NCI-H1417 treated with DMSO at 0.1 percent for 48 hours (cell line): Measurements from ENCODE around the gene E4F1.

ENCODE experiments used
- DNase-seq: peaks from one replicate; lab custom pipeline; 2025; lab: John Stamatoyannopoulos, UW

The E4F1 gene

DNA sequence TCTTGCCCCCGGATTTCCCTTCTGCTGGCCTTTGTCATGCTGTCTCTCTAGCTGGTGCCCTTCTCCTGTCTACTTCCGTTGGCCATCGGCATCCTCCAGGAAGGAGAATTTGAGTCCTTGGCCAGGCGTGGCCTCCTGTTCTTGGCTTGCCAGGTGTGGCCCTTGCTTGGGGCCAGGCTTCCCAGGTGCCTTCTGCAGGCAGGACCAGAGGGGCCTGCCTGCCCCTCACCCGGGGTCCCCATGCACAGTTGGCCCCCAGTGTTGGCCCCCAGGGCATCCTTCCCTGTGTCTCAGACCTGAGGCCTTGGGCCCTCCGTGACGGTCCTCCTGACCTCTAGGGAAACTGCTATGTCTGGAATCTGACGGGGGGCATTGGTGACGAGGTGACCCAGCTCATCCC lies 15.5 kb upstream of the E4F1 start:
- DNase-seq, result no peak

- no peak for DNase-seq
Measured at GRCh38 chr16:2208308-2208707, 15.1 kb upstream of the E4F1 start.

DNA sequence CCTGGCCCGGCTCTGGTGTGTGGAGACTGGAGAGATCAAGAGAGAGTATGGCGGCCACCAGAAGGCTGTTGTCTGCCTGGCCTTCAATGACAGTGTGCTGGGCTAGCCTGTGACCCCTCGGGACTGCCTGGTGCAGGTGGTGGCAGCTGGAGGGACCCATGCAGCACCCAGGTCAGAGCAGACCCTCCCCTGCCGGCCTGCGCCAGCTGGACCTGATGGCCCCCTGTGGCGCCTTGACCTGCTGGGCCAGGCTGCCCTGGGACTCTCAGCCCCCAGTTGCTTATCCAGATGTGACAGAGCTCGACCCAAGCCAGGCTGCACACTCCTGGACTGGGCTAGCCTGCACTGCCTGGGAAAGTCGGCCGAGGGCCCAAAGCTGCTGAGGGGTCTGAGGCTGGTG lies 14.6 kb upstream of the E4F1 start:
- no peak for DNase-seq

GRCh38 chr16:2209258-2210008 lies 14.0 kb upstream of the E4F1 start:
- no peak for DNase-seq

- no peak for DNase-seq
Measured at GRCh38 chr16:2210009-2210332, 13.4 kb upstream of the E4F1 start.

GRCh38 chr16:2210386-2211365 lies 12.7 kb upstream of the E4F1 start, which contains the start of gene BRICD5:
BRICD5 (minus strand) TSS chr16:2210863; CDS start chr16:2210833, 30 bp downstream.
- DNase-seq, result no peak

DNA sequence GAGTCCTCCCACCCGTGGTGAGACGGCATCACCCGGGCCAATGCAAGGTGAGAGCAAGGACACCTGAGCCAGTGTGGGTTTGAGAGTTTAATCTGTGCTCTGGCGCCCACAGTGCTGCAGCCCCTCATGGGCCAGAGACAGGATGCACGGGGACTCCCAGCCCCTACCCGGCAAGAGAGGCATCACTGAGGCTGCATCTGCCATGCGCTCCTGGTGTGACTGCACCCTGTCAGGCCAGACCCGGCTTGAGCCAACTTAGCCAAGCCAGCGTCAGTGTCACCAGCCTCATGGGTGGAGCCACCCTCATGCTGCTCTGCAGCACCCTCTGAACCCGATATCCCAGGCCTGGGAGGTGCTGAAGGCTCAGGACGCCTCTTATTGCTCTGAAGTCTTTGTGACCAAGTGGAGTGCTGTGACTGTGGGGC lies 11.5 kb upstream of the E4F1 start:
- DNase-seq, result no peak

- DNase-seq, result no peak
Measured at GRCh38 chr16:2212362-2213324, 10.7 kb upstream of the E4F1 start.

- DNase-seq, result no peak
Measured at GRCh38 chr16:2213817-2214718, 9.3 kb upstream of the E4F1 start.

DNA sequence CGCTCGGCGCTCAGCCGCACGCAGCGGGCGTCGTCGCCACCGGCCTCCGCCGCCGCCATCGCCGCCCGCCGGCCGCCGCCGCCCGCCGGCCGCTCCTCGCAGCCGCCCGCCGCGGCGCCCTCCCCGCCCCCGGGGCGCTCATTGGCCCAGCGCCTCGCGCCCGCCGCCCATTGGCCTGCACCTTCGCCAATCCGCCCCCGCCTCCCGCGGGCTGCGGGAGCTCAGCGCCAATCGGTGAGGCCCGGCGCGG lies 8.7 kb upstream of the E4F1 start, which contains the start of gene PGP:
PGP (minus strand) TSS at position 122 of the 250 bp plus-strand sequence; CDS start at position 59, 63 bp downstream.
- DNase-seq, result no peak

- no peak for DNase-seq
Measured at GRCh38 chr16:2216330-2216729, 7.1 kb upstream of the E4F1 start.

GRCh38 chr16:2223942-2224486 lies 623 bp downstream of the E4F1 start:
- DNase-seq, result no peak

DNA sequence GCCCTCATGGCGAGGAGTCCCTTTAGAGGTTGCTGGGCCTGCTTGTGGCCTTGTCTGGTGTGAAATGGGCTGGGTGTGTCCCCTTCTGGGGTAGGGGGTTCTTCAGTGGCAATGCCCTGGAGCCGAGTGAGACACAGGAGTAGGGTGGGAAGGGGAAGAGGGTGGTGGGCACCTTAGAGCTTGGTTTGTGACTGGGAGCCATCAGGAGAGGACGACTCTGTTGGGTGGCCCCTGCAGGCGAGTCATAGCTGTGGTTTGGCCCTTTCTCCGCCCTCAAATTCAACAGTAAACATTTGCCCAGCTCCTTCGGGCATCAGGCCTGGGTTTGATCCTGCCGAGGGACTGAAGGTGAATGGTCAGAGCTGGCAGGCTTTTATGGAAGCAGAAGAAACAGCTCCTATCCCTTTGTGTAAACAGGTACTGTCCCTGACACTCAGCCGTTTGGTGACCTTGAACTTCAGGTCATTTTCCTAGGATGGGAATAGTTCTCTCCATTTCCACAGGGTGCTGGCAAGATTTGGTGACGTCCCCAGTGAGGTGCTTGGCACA lies 2.9 kb downstream of the E4F1 start:
- no peak for DNase-seq

DNA sequence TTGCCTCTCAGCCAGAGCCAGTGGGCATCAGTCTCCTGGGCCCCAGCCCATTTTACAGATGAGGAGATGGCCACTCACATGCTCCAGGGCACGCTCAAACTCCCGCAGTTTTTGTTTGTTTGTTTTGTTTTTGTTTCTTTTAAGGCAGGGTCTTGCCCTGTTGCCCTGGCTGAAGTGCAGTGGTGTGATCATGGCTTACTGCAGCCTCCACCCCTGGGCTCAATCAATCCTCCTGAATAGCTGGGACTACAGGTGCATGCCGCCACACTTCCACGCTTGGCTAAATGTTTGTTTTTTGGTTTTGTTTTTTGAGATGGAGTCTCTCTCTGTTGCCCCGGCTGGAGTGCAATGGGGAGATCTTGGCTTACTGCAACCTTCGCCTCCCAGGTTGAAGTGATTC lies 3.5 kb downstream of the E4F1 start:
- no peak for DNase-seq

- DNase-seq, result no peak
Measured at GRCh38 chr16:2228161-2228824, 4.9 kb downstream of the E4F1 start.

GRCh38 chr16:2229091-2229490 lies 5.7 kb downstream of the E4F1 start:
- DNase-seq, result no peak

- DNase-seq, result no peak
Measured at GRCh38 chr16:2229632-2230250, 6.3 kb downstream of the E4F1 start.

GRCh38 chr16:2230376-2230775 lies 7.0 kb downstream of the E4F1 start:
- no peak for DNase-seq
